H1 (cell line): ENCODE data around the gene HELZ2.

Source experiments
- CTCF ChIP-seq, 3 experiments: IDR thresholded peaks; 1 replicate in 2 of 3; 2 replicates in 1 of 3; pipeline versions ENCODE4 v1.5.1 to v1.6.1; 2011; ENCODE audit warnings: low read length in 3 of 3, mild to moderate bottlenecking in 3 of 3, inconsistent platforms in 2 of 3, low read depth in 1 of 3, moderate library complexity in 1 of 3; ENCODE audit not compliant: insufficient read depth in 1 of 3; ENCODE audit errors: control extremely low read depth in 1 of 3
- EZH2 ChIP-seq: fragments of 200-600 bp; sonication (generic); IDR thresholded peaks from 2 replicates; pipeline ENCODE4 v1.7.1; 2012; ENCODE audit warnings: low read depth, mild to moderate bottlenecking, moderate library complexity, low read length, inconsistent platforms; ENCODE audit not compliant: severe bottlenecking
- POLR2A ChIP-seq, 2 experiments: IDR thresholded peaks; 1 replicate in 1 of 2; 2 replicates in 1 of 2; pipeline ENCODE4 v1.6.1; 2011; ENCODE audit warnings: low read depth in 2 of 2, low read length in 2 of 2, mild to moderate bottlenecking in 2 of 2; ENCODE audit errors: control extremely low read depth in 1 of 2
- POLR2AphosphoS5 ChIP-seq: IDR thresholded peaks from 2 replicates; pipeline ENCODE4 v1.6.1; 2011; ENCODE audit warnings: low read depth, low read length
- SP1 ChIP-seq: IDR thresholded peaks from 2 replicates; pipeline ENCODE4 v1.6.1; 2011; ENCODE audit warnings: low read depth, low read length
- SP2 ChIP-seq: IDR thresholded peaks from 2 replicates; pipeline ENCODE4 v1.6.1; 2012; ENCODE audit warnings: mild to moderate bottlenecking, low read length, inconsistent platforms
- SRF ChIP-seq: IDR thresholded peaks from 2 replicates; pipeline ENCODE4 v1.6.1; 2011; ENCODE audit warnings: mild to moderate bottlenecking, low read depth, low read length, moderate library complexity
- ZNF274 ChIP-seq: IDR thresholded peaks from 2 replicates; pipeline ENCODE4 v1.7.0; 2012; ENCODE audit warnings: low read length, borderline replicate concordance; ENCODE audit errors: extremely low read depth
- TF ChIP-seq, protein P1 (sequence below): IDR thresholded peaks from 2 replicates; pipeline ENCODE4 v1.6.1; 2012; ENCODE audit warnings: low read length, inconsistent platforms

DNA sequence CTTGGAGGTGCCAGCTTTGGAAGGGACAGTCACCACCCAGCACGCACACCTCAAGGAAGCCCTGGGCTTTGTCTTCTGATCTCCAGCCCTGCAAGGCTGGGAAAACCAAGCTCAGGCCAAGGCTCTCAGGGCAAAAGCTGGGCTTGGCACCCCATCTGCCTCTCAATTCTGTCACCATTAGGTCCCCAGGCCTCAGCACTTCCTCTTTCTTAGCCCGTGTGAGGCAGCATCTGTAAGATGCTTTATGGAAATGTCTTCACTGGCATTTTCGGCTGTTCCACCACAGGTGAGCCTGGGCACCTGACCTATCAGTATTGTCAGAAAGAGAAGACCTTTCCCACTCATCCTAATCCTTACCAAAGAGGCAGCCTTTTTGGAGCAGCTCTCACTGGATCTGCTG is 28.3 kb upstream of the HELZ2 start:
- TF ChIP-seq CTCF (IDR thresholded peaks at IDR 0.05; ENCODE audit: control extremely low read depth in 1 of 3, insufficient read depth in 1 of 3, low read depth in 1 of 3, low read length in 3 of 3), result no peak
- no peak for TF ChIP-seq POLR2AphosphoS5
- TF ChIP-seq POLR2A (IDR thresholded peaks at IDR 0.05; ENCODE audit: control extremely low read depth in 1 of 2, low read depth in 2 of 2, low read length in 2 of 2), result no peak
- TF ChIP-seq, protein P1, sequence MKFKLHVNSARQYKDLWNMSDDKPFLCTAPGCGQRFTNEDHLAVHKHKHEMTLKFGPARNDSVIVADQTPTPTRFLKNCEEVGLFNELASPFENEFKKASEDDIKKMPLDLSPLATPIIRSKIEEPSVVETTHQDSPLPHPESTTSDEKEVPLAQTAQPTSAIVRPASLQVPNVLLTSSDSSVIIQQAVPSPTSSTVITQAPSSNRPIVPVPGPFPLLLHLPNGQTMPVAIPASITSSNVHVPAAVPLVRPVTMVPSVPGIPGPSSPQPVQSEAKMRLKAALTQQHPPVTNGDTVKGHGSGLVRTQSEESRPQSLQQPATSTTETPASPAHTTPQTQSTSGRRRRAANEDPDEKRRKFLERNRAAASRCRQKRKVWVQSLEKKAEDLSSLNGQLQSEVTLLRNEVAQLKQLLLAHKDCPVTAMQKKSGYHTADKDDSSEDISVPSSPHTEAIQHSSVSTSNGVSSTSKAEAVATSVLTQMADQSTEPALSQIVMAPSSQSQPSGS, result no peak
- TF ChIP-seq SP2, result no peak
- TF ChIP-seq ZNF274, result no peak
- TF ChIP-seq EZH2, result no peak
- TF ChIP-seq SP1, result no peak
- no peak for TF ChIP-seq SRF
